Liver (tissue), 3 donors: ENCODE measurements around the gene LIPG.

ENCODE experiments used
- ATF3 ChIP-seq: IDR thresholded peaks from 2 replicates; pipeline ENCODE4 v1.6.1; 2016; ENCODE audit warnings: antibody characterized with exemption
- CTCF ChIP-seq: fragments of 150-350 bp; IDR thresholded peaks from 2 replicates; pipeline ENCODE4 v1.5.1; 2017; ENCODE audit warnings: improper control_type of control experiment, low read depth, low read length; ENCODE audit not compliant: missing input control
- FOXA2 ChIP-seq: IDR thresholded peaks from 2 replicates; pipeline ENCODE4 v1.6.1; 2016; ENCODE audit warnings: antibody characterized with exemption
- GABPA ChIP-seq, 2 donors: IDR thresholded peaks in 1 of 2; conservative IDR thresholded peaks in 1 of 2; 2 replicates each; pipeline ENCODE4 v1.6.1; 2016; ENCODE audit warnings: antibody characterized with exemption in 2 of 2, mild to moderate bottlenecking in 1 of 2, moderate library complexity in 1 of 2
- HNF4A ChIP-seq, 2 donors: conservative IDR thresholded peaks; 2 replicates each; pipeline ENCODE4 v1.6.1; 2016; ENCODE audit warnings: antibody characterized with exemption in 2 of 2, mild to moderate bottlenecking in 2 of 2
- RAD21 ChIP-seq, 2 donors: IDR thresholded peaks; 2 replicates each; pipeline ENCODE4 v1.6.1; 2016; ENCODE audit warnings: antibody characterized with exemption in 2 of 2, mild to moderate bottlenecking in 2 of 2
- SP1 ChIP-seq: IDR thresholded peaks from 2 replicates; pipeline ENCODE4 v1.6.1; 2018; ENCODE audit warnings: antibody characterized with exemption, mild to moderate bottlenecking
- TAF1 ChIP-seq: conservative IDR thresholded peaks from 2 replicates; pipeline ENCODE4 v1.6.1; 2016; ENCODE audit warnings: antibody characterized with exemption, mild to moderate bottlenecking
- YY1 ChIP-seq: IDR thresholded peaks from 2 replicates; pipeline ENCODE4 v1.6.1; 2016; ENCODE audit warnings: antibody characterized with exemption, mild to moderate bottlenecking
- TF ChIP-seq, protein P1 (sequence below): IDR thresholded peaks from 2 replicates; pipeline ENCODE4 v1.6.1; 2016; ENCODE audit warnings: antibody characterized with exemption, mild to moderate bottlenecking
- TF ChIP-seq, protein P2 (sequence below): IDR thresholded peaks from 2 replicates; pipeline ENCODE4 v1.6.1; 2016; ENCODE audit warnings: antibody characterized with exemption
- TF ChIP-seq, protein P3 (sequence below): IDR thresholded peaks from 2 replicates; pipeline ENCODE4 v1.6.1; 2016; ENCODE audit warnings: antibody characterized with exemption
- donor health status: healthy.
- donor health status: healthy.

- TF ChIP-seq CTCF (no peak), TAF1 (no peak), YY1 (no peak), SP1 (no peak), FOXA2 (no peak), ATF3 (no peak), HNF4A (conservative IDR thresholded peaks at IDR 0.05) (no peak), GABPA (IDR thresholded peaks at IDR 0.05 in 1 of 2, conservative IDR thresholded peaks at IDR 0.05 in 1 of 2) (no peak), RAD21 (IDR thresholded peaks at IDR 0.05) (no peak)
- TF ChIP-seq, protein P1, sequence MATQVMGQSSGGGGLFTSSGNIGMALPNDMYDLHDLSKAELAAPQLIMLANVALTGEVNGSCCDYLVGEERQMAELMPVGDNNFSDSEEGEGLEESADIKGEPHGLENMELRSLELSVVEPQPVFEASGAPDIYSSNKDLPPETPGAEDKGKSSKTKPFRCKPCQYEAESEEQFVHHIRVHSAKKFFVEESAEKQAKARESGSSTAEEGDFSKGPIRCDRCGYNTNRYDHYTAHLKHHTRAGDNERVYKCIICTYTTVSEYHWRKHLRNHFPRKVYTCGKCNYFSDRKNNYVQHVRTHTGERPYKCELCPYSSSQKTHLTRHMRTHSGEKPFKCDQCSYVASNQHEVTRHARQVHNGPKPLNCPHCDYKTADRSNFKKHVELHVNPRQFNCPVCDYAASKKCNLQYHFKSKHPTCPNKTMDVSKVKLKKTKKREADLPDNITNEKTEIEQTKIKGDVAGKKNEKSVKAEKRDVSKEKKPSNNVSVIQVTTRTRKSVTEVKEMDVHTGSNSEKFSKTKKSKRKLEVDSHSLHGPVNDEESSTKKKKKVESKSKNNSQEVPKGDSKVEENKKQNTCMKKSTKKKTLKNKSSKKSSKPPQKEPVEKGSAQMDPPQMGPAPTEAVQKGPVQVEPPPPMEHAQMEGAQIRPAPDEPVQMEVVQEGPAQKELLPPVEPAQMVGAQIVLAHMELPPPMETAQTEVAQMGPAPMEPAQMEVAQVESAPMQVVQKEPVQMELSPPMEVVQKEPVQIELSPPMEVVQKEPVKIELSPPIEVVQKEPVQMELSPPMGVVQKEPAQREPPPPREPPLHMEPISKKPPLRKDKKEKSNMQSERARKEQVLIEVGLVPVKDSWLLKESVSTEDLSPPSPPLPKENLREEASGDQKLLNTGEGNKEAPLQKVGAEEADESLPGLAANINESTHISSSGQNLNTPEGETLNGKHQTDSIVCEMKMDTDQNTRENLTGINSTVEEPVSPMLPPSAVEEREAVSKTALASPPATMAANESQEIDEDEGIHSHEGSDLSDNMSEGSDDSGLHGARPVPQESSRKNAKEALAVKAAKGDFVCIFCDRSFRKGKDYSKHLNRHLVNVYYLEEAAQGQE = no peak
- TF ChIP-seq, protein P2, sequence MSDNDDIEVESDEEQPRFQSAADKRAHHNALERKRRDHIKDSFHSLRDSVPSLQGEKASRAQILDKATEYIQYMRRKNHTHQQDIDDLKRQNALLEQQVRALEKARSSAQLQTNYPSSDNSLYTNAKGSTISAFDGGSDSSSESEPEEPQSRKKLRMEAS = no peak
- TF ChIP-seq, protein P3, sequence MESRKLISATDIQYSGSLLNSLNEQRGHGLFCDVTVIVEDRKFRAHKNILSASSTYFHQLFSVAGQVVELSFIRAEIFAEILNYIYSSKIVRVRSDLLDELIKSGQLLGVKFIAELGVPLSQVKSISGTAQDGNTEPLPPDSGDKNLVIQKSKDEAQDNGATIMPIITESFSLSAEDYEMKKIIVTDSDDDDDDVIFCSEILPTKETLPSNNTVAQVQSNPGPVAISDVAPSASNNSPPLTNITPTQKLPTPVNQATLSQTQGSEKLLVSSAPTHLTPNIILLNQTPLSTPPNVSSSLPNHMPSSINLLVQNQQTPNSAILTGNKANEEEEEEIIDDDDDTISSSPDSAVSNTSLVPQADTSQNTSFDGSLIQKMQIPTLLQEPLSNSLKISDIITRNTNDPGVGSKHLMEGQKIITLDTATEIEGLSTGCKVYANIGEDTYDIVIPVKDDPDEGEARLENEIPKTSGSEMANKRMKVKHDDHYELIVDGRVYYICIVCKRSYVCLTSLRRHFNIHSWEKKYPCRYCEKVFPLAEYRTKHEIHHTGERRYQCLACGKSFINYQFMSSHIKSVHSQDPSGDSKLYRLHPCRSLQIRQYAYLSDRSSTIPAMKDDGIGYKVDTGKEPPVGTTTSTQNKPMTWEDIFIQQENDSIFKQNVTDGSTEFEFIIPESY = no peak
Measured at GRCh38 chr18:49570836-49571235, 9.0 kb downstream of the LIPG start.
